HepG2 (cell line): ENCODE measurements around the gene RPGRIP1. TPM values are rescaled to one million over a fixed set of nuclear protein-coding genes. Genes with fewer than 3 reads are reported as not detected.

Experiments
- AKNA ChIP-seq: sonication (generic); formaldehyde crosslinking; IDR thresholded peaks from 2 replicates; pipeline ENCODE4 v1.4.0; 2020; ENCODE audit warnings: missing genetic modification reagents, borderline replicate concordance
- BRCA1 ChIP-seq: sonication (generic); formaldehyde crosslinking; IDR thresholded peaks from 2 replicates; pipeline ENCODE4 v1.4.0; 2020; ENCODE audit warnings: missing genetic modification reagents
- CHD4 ChIP-seq: fragments of 200-600 bp; sonication (generic); IDR thresholded peaks from 2 replicates; pipeline ENCODE4 v1.7.0; 2017; ENCODE audit warnings: mild to moderate bottlenecking, low read length, borderline replicate concordance
- HNRNPH1 ChIP-seq: fragments of 200-400 bp; formaldehyde crosslinking; optimal IDR thresholded peaks from 2 replicates; pipeline ENCODE3; 2017; ENCODE audit warnings: mild to moderate bottlenecking, low read depth, low read length
- MAFK ChIP-seq, 2 experiments: IDR thresholded peaks in 1 of 2; conservative IDR thresholded peaks in 1 of 2; 2 replicates each; pipeline ENCODE4 v1.6.1; 2011; ENCODE audit warnings: improper control_type of control experiment in 2 of 2, low read length in 2 of 2
- MIXL1 ChIP-seq: IDR thresholded peaks from 2 replicates; pipeline ENCODE4 v1.6.1; 2016
- NFIB ChIP-seq: sonication (generic); formaldehyde crosslinking; IDR thresholded peaks from 2 replicates; pipeline ENCODE4 v1.9.0; 2021; ENCODE audit warnings: missing genetic modification reagents, mild to moderate bottlenecking, borderline replicate concordance
- PATZ1 ChIP-seq: sonication (generic); formaldehyde crosslinking; IDR thresholded peaks from 2 replicates; pipeline ENCODE4 v1.4.0; 2020; ENCODE audit warnings: missing genetic modification reagents
- PAX8 ChIP-seq: sonication (generic); formaldehyde crosslinking; IDR thresholded peaks from 2 replicates; pipeline ENCODE4 v1.8.0; 2022; ENCODE audit warnings: mild to moderate bottlenecking, missing genetic modification reagents, borderline replicate concordance
- POGZ ChIP-seq: sonication (generic); formaldehyde crosslinking; IDR thresholded peaks from 2 replicates; pipeline ENCODE4 v1.4.0; 2020; ENCODE audit warnings: mild to moderate bottlenecking, missing genetic modification reagents
- SATB2 ChIP-seq: sonication (generic); formaldehyde crosslinking; IDR thresholded peaks from 2 replicates; pipeline ENCODE4 v1.5.0; 2020; ENCODE audit warnings: missing genetic modification reagents
- TARDBP ChIP-seq: sonication (generic); formaldehyde crosslinking; IDR thresholded peaks from 2 replicates; pipeline ENCODE4 v1.8.0; 2022; ENCODE audit warnings: mild to moderate bottlenecking, missing genetic modification reagents
- ZEB1 ChIP-seq: IDR thresholded peaks from 2 replicates; pipeline ENCODE4 v1.6.1; 2012; ENCODE audit warnings: mild to moderate bottlenecking, low read depth, inconsistent platforms; ENCODE audit not compliant: insufficient replicate concordance
- ZNF10 ChIP-seq: sonication (generic); formaldehyde crosslinking; IDR thresholded peaks from 2 replicates; pipeline ENCODE4 v1.4.0; 2020; ENCODE audit warnings: mild to moderate bottlenecking, low read depth, missing genetic modification reagents, borderline replicate concordance
- ZNF276 ChIP-seq: sonication (generic); formaldehyde crosslinking; IDR thresholded peaks from 2 replicates; pipeline ENCODE4 v1.4.0; 2020; ENCODE audit warnings: mild to moderate bottlenecking, low read depth, missing genetic modification reagents
- ZNF746 ChIP-seq: sonication (generic); formaldehyde crosslinking; IDR thresholded peaks from 2 replicates; pipeline ENCODE4 v1.8.0; 2022; ENCODE audit warnings: mild to moderate bottlenecking, missing genetic modification reagents
- ZNF770 ChIP-seq: sonication (generic); formaldehyde crosslinking; IDR thresholded peaks from 2 replicates; pipeline ENCODE4 v1.5.0; 2020; ENCODE audit warnings: mild to moderate bottlenecking, missing genetic modification reagents
- polyA plus RNA-seq, 8 experiments: library from polyadenylated mRNA; depleted of rRNA in 3 of 8; stranded (reverse) in 7 of 8; unstranded in 1 of 8; fragments of >200 nt; fragmentation: Illumina TruSeq in 4 of 8; extraction: Trizol in 4 of 8; gene quantifications; 2 replicates each; pipeline versions ENCODE4 v1.2.1 to v1.2.3, GENCODE V29; 2011 to 2016; ENCODE audit warnings: low read depth in 4 of 8, missing spikeins in 1 of 8, mixed read lengths in 1 of 8; ENCODE audit not compliant: insufficient read depth in 1 of 8
- total RNA-seq, 5 experiments: library from RNA; depleted of rRNA; stranded (reverse); fragments of >200 nt; fragmentation: Illumina TruSeq; extraction: Trizol; gene quantifications; 2 replicates each; pipeline ENCODE4 v1.2.3, GENCODE V29; 2016; ENCODE audit warnings: low read depth in 1 of 5

RPGRIP1 gene
- total and polyA plus RNA-seq, 2 of the 13 experiments (the other 11 are each of a cell fraction or from before 2014, with no cell fraction given), result 0.13 to 1.1 TPM

- TF ChIP-seq ZNF276 (CRISPR knock-in tag) (peak; percentile 57; the same call in 1 of the 2 replicates), SATB2 (CRISPR knock-in tag) (0 out of 2 replicates have a peak, but pooled peaks have one; percentile 73), MIXL1 (CRISPR knock-in tag) (peak; percentile 16; the same call in 1 of the 2 replicates), MAFK (conservative IDR thresholded peaks at IDR 0.05 in 1 of 2, IDR thresholded peaks at IDR 0.05 in 1 of 2; ENCODE audit: low read length in 2 of 2) (no peak), ZNF10 (CRISPR knock-in tag) (no peak), ZEB1 (no peak), PATZ1 (CRISPR knock-in tag) (peak; percentile 31; the same call in 1 of the 2 replicates), TARDBP (CRISPR knock-in tag) (peak; percentile 84; the same call in 1 of the 2 replicates), CHD4 (no peak), HNRNPH1 (no peak), ZNF746 (CRISPR knock-in tag) (no peak), BRCA1 (peak; percentile 62), NFIB (CRISPR knock-in tag) (no peak), POGZ (CRISPR knock-in tag) (peak; percentile 96), ZNF770 (peak; percentile 8; the same call in 1 of the 2 replicates), AKNA (CRISPR knock-in tag) (no peak; the same call in 1 of the 2 replicates), PAX8 (CRISPR knock-in tag) (peak; percentile 85; the same call in 1 of the 2 replicates)
Observed at GRCh38 chr14:21269252-21270046, 10.4 kb upstream of the RPGRIP1 start, which contains the start of gene HNRNPC (continued).
